Measurements from ENCODE around the gene RPAP2. TPM values are rescaled to one million over a fixed set of nuclear protein-coding genes. Genes with fewer than 3 reads are reported as not detected.

The RPAP2 gene
- total RNA-seq, 2 experiments from 2014 or later: 8.6 to 21.9 TPM

DNA sequence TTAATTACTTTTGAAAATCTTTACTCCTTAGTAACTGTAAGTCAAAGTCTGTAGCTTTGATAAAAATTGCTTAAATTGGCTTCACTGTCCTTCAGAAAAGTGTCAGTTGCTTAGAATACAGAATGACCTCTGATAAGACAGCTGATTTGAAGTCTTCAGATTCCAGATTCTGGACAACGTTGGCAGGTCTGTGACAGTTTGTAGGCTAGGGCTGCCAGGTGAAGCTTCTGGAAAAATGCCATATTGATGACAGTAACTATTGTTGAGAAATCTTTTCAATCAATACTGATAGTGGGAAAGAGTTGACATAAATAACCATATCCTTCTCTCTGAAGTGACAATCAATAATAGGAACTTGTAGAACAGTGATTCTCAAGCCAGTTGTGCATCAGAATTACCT is 41.3 kb downstream of the RPAP2 start:
- ChIA-PET CTCF (ENCODE audit: unreplicated experiment) (no interaction called here), POLR2A (interaction anchor here (0.6 kb wide), 1 partner anchor 34 kb away, joined by 3 read pairs; no protein-coding TSS in a partner anchor)
- DNase-seq (ENCODE audit: low spot score): no peak
- Histone ChIP-seq H4K20me1 (ENCODE audit: insufficient read depth, low read length) (no peaks in the 10 kb centered on the region), H3K4me3 (ENCODE audit: low read depth, low read length, poor library complexity, severe bottlenecking) (no peak overlapping the region), H2AFZ (ENCODE audit: low read length) (no peak overlapping the region), H3K9me2 (ENCODE audit: insufficient read depth, low read length) (no peaks in the 10 kb centered on the region), H3K4me2 (ENCODE audit: low read length) (no peak overlapping the region), H3K36me3 (ENCODE audit: insufficient read depth, low read length) (peaks cover 6% of the 10 kb centered on the region; the same call in 1 of the 2 replicates), H3K27ac (ENCODE audit: low read depth, low read length, poor library complexity, severe bottlenecking) (no peak overlapping the region), H3K4me1 (ENCODE audit: insufficient read depth, low read length, poor library complexity, severe bottlenecking) (no peaks in the 10 kb centered on the region), H3K79me2 (ENCODE audit: insufficient read depth, low read depth, low read length) (no peaks in the 10 kb centered on the region), H3K9me3 (ENCODE audit: low read length) (no peaks in the 10 kb centered on the region)
- BruUV-seq (replicated peaks): no TSS peak
- intact Hi-C loops (cut with micrococcal nuclease; ENCODE audit: unreplicated experiment): no loop called here
- no peak for TF ChIP-seq EZH2phosphoT487 (IDR thresholded peaks at IDR 0.05; ENCODE audit: borderline replicate concordance, low read depth, low read length)

DNA sequence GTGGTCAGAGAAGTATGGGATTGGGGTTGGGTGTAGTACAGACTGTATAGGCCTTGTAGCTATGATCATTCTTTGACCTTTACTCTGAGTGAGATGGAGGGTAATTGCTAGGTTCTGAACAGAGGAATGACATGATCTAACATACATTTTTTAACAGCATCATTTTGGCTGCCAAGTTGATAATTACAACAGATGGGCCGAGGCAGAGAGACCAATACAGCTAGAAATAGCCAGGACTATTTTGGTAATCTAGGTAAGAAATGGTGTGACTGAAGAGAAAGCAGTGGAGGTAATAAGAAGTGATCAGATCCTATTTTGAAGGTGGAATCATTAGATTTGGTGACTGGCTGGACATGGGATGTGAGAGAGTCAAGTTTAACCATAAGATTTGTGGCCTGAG is 43.5 kb downstream of the RPAP2 start:
- POLR2A ChIA-PET: no interaction called here
- no peaks in the 10 kb centered on the region for H4K20me1 ChIP-seq (ENCODE audit: insufficient read depth, low read length)

DNA sequence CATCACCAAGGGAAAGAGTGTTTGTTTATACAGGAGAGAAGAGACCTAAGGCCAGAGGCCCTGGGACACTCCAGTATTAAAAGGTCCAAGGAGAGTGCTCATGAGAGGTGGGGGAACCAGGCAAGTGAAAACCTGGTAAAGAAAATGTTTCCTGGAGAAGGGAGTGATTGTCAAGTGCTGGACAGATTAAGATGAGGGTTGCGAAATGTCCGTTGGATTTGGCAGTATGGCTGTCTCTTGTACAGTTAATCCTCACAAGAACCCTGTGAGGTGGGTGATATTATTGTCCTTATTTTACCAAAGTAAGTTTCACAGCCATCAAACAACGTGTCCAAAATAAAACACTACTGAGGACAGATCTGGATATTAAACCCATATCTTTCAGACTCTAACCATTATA is 44.2 kb downstream of the RPAP2 start:
- no TSS peak for BruUV-seq (replicated peaks)
- no peak overlapping the region for H3K4me3 ChIP-seq (ENCODE audit: low read depth, low read length, poor library complexity, severe bottlenecking)
- H3K4me1 ChIP-seq (ENCODE audit: insufficient read depth, low read length, poor library complexity, severe bottlenecking): no peaks in the 10 kb centered on the region
- H3K27ac ChIP-seq (ENCODE audit: low read depth, low read length, poor library complexity, severe bottlenecking): no peak overlapping the region
- DNase-seq (ENCODE audit: low spot score): no peak
- no peaks in the 10 kb centered on the region for H3K9me3 ChIP-seq (ENCODE audit: low read length)
- H2AFZ ChIP-seq (ENCODE audit: low read length): no peak overlapping the region
- H4K20me1 ChIP-seq (ENCODE audit: insufficient read depth, low read length): no peaks in the 10 kb centered on the region
- CTCF ChIA-PET (ENCODE audit: unreplicated experiment): no interaction called here
- POLR2A ChIA-PET: no interaction called here
- TF ChIP-seq CTCF (conservative IDR thresholded peaks at IDR 0.05; ENCODE audit: low read length) (no peak), EZH2phosphoT487 (IDR thresholded peaks at IDR 0.05; ENCODE audit: borderline replicate concordance, low read depth, low read length) (no peak)
- H3K9me2 ChIP-seq (ENCODE audit: insufficient read depth, low read length): no peaks in the 10 kb centered on the region
- H3K36me3 ChIP-seq (ENCODE audit: insufficient read depth, low read length): peaks cover 16% of the 10 kb centered on the region; the same call in 1 of the 2 replicates
- H3K4me2 ChIP-seq (ENCODE audit: low read length): no peak overlapping the region
- H3K79me2 ChIP-seq (ENCODE audit: insufficient read depth, low read depth, low read length): no peaks in the 10 kb centered on the region
- intact Hi-C loops (cut with micrococcal nuclease; ENCODE audit: unreplicated experiment): no loop called here

More for the DNA sequence above, 43.5 kb downstream of the RPAP2 start:
- intact Hi-C loops (cut with micrococcal nuclease; ENCODE audit: unreplicated experiment): no loop called here
- Histone ChIP-seq H3K79me2 (ENCODE audit: insufficient read depth, low read depth, low read length) (no peaks in the 10 kb centered on the region), H2AFZ (ENCODE audit: low read length) (no peak overlapping the region), H3K4me1 (ENCODE audit: insufficient read depth, low read length, poor library complexity, severe bottlenecking) (no peaks in the 10 kb centered on the region), H3K27ac (ENCODE audit: low read depth, low read length, poor library complexity, severe bottlenecking) (no peak overlapping the region), H3K4me2 (ENCODE audit: low read length) (no peak overlapping the region), H3K9me3 (ENCODE audit: low read length) (no peaks in the 10 kb centered on the region), H3K36me3 (ENCODE audit: insufficient read depth, low read length) (peaks cover 14% of the 10 kb centered on the region; the same call in 1 of the 2 replicates), H3K9me2 (ENCODE audit: insufficient read depth, low read length) (no peaks in the 10 kb centered on the region), H3K4me3 (ENCODE audit: low read depth, low read length, poor library complexity, severe bottlenecking) (no peak overlapping the region)
- DNase-seq (ENCODE audit: low spot score): no peak
- TF ChIP-seq CTCF (conservative IDR thresholded peaks at IDR 0.05; ENCODE audit: low read length) (no peak), EZH2phosphoT487 (IDR thresholded peaks at IDR 0.05; ENCODE audit: borderline replicate concordance, low read depth, low read length) (no peak)
- CTCF ChIA-PET (ENCODE audit: unreplicated experiment): no interaction called here
- BruUV-seq (replicated peaks): no TSS peak
